HG02938 (cell line): ENCODE results near the gene C20orf202.

Source experiments
- ATAC-seq: cut with Tn5 transposase; IDR thresholded peaks from one replicate; pipeline ENCODE4 v1.9.1; 2021; ENCODE audit warnings: mild to moderate bottlenecking, moderate library complexity; ENCODE audit not compliant: unreplicated experiment

The C20orf202 gene

DNA sequence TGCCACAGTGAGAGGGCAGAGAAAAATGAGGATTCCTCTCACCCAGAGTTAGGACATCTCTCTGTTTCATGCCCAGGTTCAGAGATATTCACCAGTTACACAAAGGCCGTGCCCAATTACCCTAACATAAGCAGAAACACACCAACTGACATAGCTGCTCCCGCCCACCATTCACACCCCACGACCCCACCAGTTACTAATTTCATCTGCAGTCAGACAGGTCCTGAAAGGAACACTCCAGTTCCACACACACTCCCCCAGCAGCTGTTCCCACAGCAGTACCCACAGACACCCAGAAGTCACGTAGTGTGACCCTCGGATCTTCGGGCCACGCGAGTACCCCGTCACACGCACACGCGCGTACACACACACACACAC, 19.0 kb upstream of the C20orf202 start:
- no peak for ATAC-seq

DNA sequence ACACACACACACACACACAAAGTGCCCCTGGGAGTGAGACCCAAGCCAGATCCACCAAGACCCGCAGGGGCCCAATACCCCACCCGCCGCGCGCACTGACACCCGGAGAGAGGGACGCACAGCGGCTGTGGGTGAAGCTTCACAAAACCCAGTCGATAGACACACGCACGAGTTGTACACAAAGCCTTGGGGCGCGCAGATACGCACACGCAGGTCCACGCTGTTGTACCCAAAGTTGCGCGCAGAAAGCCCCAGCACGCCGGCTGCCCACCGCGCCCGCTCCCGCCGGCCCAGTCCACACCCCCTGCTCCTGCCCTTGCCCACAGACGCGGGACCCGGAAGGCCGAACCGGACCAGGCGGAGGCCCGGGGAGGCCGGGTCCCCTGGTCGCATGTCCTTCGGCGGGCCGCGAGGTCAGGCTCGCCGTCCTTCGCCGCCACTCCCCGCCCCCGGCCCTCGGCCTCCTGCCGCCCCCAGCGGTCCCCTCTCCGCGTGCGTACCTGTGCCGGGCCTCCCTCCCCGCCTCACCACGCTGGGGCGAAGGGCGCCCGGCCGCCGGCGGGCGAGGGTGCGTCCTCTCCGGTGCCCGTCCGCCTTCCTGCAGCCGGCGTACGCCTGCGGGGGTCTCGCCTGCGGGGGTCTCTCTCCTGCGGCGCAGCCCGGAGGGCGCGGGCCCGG, 18.5 kb upstream of the C20orf202 start, which contains the start of gene TMEM74B:
TSS of gene TMEM74B (minus strand) at position 344 of the 678 bp plus-strand sequence. CDS start 1,180 bp downstream, outside the sequence.
- ATAC-seq: no peak

DNA sequence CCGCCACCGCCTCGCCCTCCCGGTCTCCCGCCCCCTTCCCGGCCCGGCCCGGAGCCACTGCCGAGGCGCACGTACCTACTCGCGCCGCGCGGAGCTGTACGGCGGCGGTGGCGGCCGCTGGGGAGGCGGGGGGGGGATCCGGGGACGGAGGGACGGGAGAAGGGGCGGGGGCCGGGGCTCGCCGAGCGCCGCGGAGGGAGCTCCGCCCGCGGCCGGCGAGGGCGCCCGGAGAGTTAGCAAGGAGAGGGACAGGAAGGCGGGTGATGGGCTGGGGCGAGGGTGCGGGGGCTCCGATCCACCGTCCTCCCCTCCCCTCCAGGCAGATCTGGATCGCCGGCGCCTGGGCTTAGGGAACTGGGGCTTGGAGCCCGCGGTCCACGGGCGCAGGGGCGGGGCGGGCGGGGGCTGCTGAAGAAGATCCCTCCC, 17.9 kb upstream of the C20orf202 start:
- no peak for ATAC-seq

DNA sequence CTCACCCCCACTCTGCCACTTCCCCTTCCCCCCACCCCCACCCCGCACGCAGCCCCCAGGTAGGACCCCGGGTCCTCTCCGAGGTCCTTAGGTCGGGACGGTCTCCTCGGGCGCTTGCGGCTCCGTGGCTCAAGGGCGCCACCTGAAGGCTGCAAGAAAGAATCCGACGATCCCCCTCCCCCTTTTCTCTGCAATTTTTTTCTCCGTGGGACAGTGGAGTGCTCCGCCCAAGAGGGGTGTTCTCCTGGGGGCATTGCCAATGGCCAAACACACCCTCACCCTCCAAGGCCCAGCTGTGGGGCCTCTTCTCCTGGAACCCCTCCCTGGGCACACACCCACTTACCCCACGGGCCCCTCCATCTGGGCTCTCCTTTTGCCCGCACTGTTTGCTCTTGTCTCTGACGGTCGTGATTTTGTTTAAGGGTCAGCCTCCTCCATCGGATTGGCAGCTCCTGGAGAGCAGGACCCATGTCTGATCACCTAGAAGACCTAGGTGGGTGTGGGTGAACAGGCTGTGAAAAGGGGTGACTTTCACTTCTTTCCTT, 17.4 kb upstream of the C20orf202 start:
- no peak for ATAC-seq

DNA sequence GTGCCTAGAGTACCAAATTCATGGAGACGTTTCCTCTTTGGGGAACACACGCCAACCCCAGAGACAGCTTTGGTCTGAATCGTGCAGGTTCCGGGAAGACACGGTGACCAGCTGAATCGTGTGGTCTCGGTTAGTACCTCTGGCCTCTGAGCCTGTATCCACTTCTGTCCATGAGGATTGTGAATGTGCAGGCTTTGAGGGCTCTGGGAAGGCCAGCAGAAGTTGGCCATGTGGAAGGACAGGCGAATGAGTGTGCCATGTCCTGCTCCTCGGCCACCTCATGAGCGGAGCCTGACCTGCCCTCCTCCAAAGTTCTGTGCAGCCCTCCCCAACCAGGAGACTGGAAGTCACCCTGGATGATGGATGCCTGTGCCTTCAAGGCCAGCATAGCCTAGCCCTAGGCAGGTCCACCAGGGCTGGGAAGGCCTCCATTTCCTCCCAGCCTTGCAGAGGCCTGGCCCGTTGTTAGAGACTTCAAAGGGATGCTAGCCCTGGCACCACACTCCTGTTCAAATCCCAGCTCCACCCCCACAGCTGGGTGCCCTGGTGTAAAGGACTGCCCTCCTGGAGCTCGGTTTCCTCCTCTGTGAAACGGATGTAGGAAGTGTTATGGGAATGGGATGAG, 16.8 kb upstream of the C20orf202 start:
- ATAC-seq: no peak

DNA sequence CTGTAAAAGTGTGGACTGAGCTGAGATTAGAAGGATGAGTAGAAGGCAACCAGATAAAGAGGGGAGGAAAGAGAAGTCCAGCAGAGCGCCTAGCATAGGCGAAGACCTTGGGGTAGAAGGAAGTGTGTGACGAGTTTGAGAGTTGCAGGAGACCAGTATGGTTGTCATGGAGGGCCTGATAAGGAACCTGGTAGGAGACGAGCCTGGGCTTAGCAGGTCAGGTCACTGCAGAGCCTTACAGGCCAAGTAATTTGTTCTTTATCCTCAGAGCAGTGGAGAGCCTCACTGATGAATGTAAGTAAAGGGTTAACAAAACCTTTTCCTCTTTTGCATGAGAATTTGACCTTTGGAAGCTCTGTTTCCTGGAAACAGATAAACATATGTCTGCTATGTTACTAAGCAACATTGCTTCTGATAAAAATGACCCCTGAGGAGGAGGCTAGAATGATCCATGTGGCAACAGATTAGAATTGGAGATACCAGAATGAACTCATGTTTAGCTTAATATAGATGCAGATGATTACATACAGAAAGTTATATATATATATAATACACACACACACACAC, 15.6 kb upstream of the C20orf202 start:
- no peak for ATAC-seq

DNA sequence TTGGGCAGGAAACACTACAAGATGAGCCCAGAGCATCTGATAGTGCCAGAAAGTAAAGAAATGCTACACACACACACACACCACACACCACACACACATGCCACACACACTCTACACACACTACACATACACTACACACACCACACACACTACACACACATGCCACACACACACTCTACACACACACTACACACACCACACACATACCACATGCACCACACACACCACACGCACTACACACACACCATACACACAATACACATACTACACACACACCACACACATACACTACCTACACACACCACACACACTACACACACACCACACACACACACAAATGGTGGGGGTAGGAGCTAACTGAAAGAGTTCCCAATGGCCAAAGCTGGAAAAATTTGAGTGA, 14.9 kb upstream of the C20orf202 start:
- ATAC-seq: no peak

DNA sequence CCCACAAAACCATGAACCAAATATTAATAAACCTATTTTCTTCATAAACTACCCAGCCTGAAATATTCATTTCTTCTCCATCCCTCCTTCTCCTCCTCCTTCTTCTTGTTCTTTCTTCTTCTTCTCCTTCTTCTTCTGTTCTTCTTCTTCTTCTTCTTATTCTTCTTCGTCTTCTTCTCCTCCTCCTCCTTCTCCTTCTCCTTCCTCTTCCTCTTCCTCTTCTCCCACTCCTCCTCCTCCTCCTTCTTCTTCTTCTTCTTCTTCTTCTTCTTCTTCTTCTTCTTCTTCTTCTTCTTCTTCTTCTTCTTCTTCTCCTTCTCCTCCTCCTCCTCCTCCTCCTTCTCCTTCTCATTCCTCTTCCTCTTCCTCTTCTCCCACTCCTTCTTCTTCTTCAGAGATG, 13.4 kb upstream of the C20orf202 start:
- ATAC-seq: no peak

DNA sequence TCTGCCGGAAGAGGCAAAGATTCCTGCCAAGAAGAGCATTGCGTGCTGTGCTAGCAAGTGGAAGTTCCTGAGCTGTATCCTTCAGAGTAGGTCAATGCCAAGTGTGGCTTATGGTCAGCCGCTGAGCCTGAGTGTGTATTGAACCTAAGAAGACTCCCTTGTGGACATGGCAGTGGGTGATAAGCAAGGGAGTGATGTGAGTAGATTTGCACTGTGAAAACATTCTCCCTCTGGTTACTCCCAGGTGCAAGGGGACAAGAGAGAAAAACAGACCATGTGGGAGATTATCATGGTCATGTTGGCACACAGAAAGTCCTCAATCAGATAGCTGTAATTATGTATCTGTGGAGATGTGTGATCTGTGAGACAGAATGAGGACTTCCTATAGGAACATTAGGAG, 12.4 kb upstream of the C20orf202 start:
- ATAC-seq: no peak

DNA sequence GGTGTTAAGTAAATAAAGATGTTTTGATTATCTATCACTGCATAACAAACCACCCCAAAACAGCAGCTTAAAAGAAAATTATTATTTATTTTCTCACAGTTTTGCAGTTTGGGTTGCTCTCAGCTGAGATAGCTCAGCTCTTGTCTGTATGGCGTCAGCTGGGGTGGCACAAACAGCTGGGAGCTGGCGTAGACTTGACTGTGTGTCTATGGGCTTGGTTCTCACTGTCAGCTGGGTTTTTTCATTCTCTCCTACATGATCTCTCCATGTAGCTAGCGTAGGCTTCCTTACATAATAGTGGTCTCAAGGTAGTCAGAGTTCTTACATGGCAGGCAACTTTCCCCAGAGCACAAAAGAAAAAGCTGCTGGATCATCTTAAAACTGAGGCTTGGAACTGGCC, 12.0 kb upstream of the C20orf202 start:
- ATAC-seq: no peak

DNA sequence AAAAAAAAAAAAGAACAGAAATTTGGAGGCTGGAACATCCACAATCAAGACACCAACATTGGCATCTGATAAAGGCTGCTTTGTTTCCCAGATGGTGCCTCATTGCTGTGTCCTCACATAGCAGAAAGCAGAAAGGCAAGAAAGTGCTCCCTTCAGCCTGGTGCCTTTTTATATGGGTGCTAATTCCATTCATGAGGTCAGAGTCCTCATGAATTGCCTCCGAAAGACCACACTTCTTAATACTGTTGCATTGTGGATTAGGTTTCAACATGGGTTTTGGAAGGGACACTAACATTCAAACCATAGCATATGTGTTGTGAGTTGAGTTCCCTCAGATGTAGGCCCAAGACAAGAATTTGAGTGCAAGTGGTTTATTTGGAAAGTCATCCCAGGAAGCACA, 8.0 kb upstream of the C20orf202 start:
- ATAC-seq: no peak

DNA sequence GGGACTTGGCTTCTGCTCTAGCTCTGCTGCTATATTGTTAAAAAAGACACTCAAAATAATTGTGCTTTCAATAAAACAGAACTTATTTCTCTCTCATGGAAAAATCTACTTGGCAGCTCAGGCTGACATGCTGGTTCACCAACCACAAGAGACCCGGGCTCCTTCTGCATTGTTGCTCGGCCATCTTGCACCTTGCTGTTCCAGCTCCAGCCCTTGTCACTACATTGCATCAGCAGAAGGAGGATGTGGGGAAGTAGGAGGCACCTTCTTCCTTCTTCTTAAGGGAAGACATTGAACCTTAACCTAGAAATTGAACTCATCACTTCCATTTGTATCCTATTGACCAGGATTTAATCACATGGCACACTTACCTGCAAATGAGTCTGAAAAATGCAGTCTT, 6.6 kb upstream of the C20orf202 start:
- ATAC-seq: no peak

DNA sequence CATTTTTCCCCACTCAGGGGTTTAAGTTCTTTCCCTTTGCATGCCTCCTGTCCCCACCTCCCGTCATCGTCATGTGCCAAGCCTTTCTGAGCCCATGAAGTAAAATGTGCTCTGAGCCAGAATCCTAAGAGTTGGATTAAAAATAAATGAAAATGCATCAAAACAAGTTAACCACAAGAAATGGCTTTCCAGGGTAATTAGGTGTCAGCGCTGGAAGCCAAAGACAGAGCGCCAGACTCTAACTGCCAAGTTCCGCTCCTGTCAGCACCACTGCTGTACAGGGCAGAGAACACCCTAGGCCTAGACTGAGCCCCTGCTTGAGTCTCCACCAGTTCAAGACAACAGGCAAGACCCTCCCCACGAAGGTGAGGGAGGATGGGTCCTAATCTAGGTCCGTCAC, 5.5 kb upstream of the C20orf202 start:
- ATAC-seq: no peak

DNA sequence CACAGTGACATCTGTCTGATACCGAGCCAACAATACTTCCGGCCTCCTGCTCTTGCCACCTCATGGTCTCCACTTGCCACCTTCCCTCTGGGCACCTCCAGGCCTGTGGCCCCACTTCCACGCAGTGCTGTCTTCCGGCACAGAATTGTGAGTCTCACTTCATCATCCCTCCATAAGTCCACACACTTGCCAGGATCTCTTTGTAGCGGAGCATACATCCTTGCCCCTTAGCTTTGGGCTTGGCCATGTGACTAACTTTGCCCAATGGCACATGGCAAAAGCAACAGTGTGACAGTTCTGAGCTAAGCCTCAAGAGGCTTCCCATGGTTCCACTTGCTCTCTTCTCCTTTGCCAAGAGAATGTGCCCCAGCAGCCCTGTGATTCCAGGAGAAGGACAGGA, 4.5 kb upstream of the C20orf202 start:
- ATAC-seq: no peak

DNA sequence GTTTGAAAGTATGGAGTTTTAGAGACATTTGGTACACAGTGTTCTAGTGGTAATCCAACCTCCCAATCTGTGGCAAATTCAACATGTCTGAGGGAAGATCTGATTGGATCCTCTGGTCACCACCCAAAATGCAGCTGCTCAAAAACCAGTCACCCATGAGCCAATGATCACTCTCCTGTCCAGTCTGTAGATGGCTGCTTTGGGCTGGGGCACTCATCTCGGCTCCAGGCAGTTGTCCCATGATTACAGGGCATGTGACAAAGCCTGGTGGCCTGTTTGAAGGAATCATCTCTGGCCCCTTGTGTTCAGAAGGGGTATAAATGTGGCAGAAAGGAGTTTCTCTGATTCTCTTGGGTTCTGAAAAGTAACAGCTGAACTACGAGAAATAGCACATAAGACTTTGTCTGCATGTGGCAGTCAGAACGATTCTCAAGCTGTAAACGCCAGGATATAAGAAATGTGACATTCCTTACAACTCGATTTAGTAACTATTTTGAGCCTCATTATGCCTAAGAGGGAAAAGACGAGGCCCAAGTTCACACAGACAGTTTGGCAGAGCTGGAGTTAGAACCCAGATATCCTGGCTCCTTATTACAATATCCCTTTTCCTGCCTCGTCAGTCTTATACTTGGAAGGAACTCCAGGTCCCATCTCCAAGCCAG, 3.9 kb upstream of the C20orf202 start:
- no peak for ATAC-seq

DNA sequence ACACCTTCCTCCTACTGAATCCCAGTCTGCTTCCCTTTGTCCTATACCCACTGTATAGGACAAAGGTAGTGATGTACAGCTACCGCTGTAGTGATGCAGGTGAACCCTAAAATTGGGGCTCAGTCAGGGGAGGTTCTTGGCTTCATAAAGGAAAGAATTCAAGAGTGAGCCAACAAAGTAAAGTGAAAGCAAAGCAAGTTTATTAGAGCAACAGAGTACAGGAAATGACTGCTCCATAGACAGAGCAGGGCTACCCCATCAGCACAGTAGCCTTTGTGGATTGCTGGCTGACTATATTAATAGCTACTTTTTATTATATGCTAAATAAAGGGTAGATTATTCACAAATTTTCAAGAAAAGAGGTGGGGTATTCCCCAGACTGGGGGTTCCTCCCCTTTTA, 3.3 kb upstream of the C20orf202 start:
- ATAC-seq: no peak

DNA sequence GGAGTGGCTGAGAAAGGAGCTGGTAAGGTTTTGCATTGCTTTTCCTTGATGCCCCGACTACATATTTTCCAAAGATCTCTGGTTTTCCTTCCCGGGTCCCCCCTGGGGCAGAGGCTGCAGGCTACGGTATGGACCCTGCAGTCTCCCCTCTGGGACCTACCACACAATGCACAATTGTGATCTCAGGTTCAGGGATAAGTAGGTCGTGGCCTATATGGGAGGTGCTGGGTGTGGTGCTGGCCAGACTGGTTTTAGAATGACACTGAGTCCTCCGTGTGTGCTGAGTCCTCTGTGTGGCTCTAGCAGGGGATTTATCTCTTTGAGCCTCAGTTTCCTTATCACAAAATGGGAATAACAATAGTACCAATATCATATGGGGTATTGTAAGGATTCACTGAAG, 376 bp downstream of the C20orf202 start:
- no peak for ATAC-seq

DNA sequence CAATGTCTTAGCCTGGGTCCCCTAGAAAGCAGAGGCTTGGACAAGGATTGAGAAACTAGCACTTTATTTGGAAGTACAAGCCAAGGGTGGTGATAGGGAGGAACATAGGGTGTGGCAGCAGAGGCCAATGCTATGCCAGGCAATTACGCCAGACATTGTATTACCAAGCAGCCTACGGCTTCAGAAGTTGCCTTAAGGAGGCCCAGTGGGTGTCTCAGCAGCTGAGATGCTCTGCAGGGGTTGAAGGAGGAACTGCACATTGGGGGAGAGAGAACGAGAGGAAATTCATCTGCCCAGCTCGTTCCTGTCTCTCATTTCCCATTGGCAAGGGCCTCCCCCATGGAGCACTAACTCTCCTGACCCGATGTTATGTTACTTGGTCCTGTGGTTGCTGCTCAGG, 859 bp downstream of the C20orf202 start:
- no peak for ATAC-seq

DNA sequence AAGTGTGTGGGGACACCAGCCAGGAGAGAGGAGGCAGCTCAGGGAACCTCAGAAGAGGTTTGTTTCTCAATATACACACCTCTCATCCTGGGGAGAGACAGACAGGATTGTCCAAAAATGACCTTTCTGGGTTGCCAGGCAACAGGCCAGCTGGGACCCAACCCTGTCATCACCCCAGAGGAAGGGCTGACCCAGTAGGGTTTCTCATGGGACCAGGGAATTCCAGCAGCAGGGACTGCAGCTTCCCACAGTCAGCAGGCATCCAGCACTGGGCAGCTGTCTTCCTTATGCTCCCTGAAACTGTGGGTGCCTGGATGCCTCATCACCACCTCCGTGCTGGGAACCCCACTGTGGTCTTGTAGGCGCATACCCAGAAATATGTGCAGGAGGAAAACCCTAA, 1.3 kb downstream of the C20orf202 start:
- ATAC-seq: no peak

DNA sequence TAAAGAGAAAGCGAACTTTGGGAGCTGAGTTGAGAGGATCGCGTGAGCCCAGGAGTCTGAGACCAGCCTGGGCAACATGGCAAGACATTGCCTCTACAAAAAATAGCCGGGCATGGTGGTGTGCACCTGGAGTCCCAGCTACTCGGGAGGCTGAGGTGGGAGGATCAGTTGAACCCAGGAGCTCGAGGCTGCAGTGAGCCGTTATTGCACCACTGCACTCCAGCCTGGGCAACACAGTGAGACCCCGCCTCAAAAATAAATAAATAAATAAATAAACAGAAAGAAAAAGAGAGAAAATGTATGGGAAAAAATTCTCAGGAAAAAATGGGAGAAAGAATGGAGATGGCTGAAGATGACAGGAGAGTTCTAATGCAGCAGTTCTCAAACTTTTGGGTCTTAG, 2.5 kb downstream of the C20orf202 start:
- no peak for ATAC-seq

DNA sequence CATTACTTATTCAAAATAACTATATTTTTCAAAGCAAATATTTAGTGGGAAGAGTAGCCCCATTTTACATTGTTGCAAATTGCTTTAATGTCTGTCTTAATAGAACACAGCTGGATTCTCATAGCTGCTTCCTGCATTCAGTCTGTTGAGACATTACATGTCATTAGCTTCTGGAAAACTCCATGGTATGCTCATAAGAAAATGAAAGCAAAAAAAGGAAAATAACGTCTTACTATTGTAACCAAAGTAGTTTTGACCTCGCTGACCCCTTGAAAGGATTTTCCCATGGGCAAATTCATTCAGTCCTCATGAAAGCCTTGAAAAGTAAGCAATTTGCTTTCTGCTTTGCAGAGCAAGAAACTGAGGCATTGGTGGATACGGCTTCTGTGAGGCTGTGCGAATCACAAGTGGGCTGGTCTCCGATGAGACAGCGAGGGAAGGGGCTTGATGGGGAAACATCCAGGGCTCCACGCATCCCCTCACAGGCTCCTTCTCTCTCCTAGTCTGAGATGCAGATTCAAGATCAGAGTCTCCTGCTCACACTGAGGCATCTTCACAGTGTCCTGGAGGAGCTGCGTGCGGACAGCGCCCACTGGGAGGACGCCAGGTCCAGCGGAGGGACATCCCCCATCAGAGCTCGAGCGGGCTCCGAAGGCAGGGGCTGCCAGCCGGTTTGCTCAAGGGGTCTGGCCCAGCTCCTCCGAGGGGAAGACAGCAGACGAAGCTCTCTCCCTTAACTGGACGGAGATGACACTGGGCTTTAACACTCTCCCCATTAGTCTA, 3.3 kb downstream of the C20orf202 start:
- no peak for ATAC-seq
